Colonic mucosa (tissue), 4 donors: ENCODE results near the gene AMER3. TPM values are rescaled to one million over a fixed set of nuclear protein-coding genes. Genes with fewer than 3 reads are reported as not detected.

Experiments used
- DNase-seq: peaks from one replicate; pipeline ENCODE4 v3.0.0-alpha.2; 2020
- H3K27ac ChIP-seq: fragments of 200-600 bp; one replicate; pipeline ENCODE4 v1.8.0; 2021
- H3K27me3 ChIP-seq: fragments of 200-600 bp; one replicate; pipeline ENCODE4 v1.8.0; 2021
- H3K36me3 ChIP-seq: fragments of 200-600 bp; one replicate; pipeline ENCODE4 v1.8.0; 2021
- H3K4me1 ChIP-seq: fragments of 200-600 bp; one replicate; pipeline ENCODE4 v1.8.0; 2021; ENCODE audit warnings: mild to moderate bottlenecking
- H3K4me3 ChIP-seq: fragments of 200-600 bp; one replicate; pipeline ENCODE4 v1.8.0; 2021
- H3K9ac ChIP-seq, 2 donors: one replicate each; pipeline ENCODE4 v1.7.0; 2013; ENCODE audit warnings: control low read depth in 2 of 2, low read depth in 2 of 2, low read length in 2 of 2
- H3K9me3 ChIP-seq: fragments of 200-600 bp; one replicate; pipeline ENCODE4 v1.8.0; 2021
- CTCF ChIP-seq: fragments of 200-600 bp; IDR thresholded peaks from one replicate; pipeline ENCODE4 v1.8.0; 2022; ENCODE audit warnings: antibody characterized with exemption, mild to moderate bottlenecking
- intact Hi-C: fragments of 100-400 bp; cut with DNase I; formaldehyde crosslinking; loops from one replicate; pipeline ENCODE4 v1.14.1; 2022
- total RNA-seq, 2 donors: library from RNA; stranded (reverse); fragmentation: NEBNext Ultra II Directional in 1 of 2; extraction: Animal tissue kit (Norgen Biotek cat#: 25700) in 1 of 2; gene quantifications; one replicate each; pipeline ENCODE4 v1.2.1, GENCODE V29; 2021
- donor health status: healthy.
- donor health status: DM: no; HTN: no; CAD: no.
- donor health status: DM: no; HTN: no; CAD: no.

Gene AMER3
- total RNA-seq, 2 donors from 2014 or later = 0.27 to 0.56 TPM

- no peak overlapping the region for H3K9ac ChIP-seq
- H3K4me1 ChIP-seq = no peaks in the 10 kb centered on the region
- H3K36me3 ChIP-seq = no peaks in the 10 kb centered on the region
- H3K9me3 ChIP-seq = no peaks in the 10 kb centered on the region
- H3K27me3 ChIP-seq = no peaks in the 10 kb centered on the region
- DNase-seq = no peak
- no peak overlapping the region for H3K27ac ChIP-seq
- no peak for TF ChIP-seq CTCF
- intact Hi-C loops = no loop called here
- no peak overlapping the region for H3K4me3 ChIP-seq
These were observed 7.6 kb downstream of the AMER3 start for GRCh38 chr2:130762910-130763385.

GRCh38 chr2:130763405-130763804 is 8.1 kb downstream of the AMER3 start:
- intact Hi-C loops = no loop called here
- no peaks in the 10 kb centered on the region for H3K36me3 ChIP-seq
- H3K27me3 ChIP-seq = no peaks in the 10 kb centered on the region
- H3K9ac ChIP-seq = no peak overlapping the region
- H3K27ac ChIP-seq = no peak overlapping the region
- H3K4me3 ChIP-seq = no peak overlapping the region
- H3K9me3 ChIP-seq = no peaks in the 10 kb centered on the region
- no peak for TF ChIP-seq CTCF
- no peak for DNase-seq
- no peaks in the 10 kb centered on the region for H3K4me1 ChIP-seq

GRCh38 chr2:130764035-130764820 is 8.9 kb downstream of the AMER3 start:
- Histone ChIP-seq H3K36me3 (no peaks in the 10 kb centered on the region), H3K4me3 (no peak overlapping the region), H3K27ac (no peak overlapping the region), H3K9ac (no peak overlapping the region), H3K4me1 (no peaks in the 10 kb centered on the region), H3K9me3 (no peaks in the 10 kb centered on the region), H3K27me3 (no peaks in the 10 kb centered on the region)
- no peak for TF ChIP-seq CTCF
- intact Hi-C loops = no loop called here
- DNase-seq = no peak

- no peak overlapping the region for H3K9ac ChIP-seq
- no peak overlapping the region for H3K27ac ChIP-seq
- no peaks in the 10 kb centered on the region for H3K9me3 ChIP-seq
- H3K36me3 ChIP-seq = no peaks in the 10 kb centered on the region
- no peak for TF ChIP-seq CTCF
- H3K4me3 ChIP-seq = no peak overlapping the region
- no peaks in the 10 kb centered on the region for H3K4me1 ChIP-seq
- intact Hi-C loops = no loop called here
- no peak for DNase-seq
- H3K27me3 ChIP-seq = no peaks in the 10 kb centered on the region
These were observed 9.4 kb downstream of the AMER3 start for GRCh38 chr2:130764821-130765115.

- Histone ChIP-seq H3K9me3 (no peaks in the 10 kb centered on the region), H3K4me3 (no peak overlapping the region), H3K27ac (no peak overlapping the region), H3K9ac (no peak overlapping the region), H3K36me3 (no peaks in the 10 kb centered on the region), H3K27me3 (no peaks in the 10 kb centered on the region), H3K4me1 (no peaks in the 10 kb centered on the region)
- intact Hi-C loops = no loop called here
- no peak for TF ChIP-seq CTCF
- DNase-seq = no peak
These were observed 10.1 kb downstream of the AMER3 start for GRCh38 chr2:130765464-130765863.
